PC-9 (cell line): ENCODE results near the gene WSCD2. TPM values are rescaled to one million over a fixed set of nuclear protein-coding genes. Genes with fewer than 3 reads are reported as not detected.

Experiments
- BruUV-seq: library from RNA; stranded (reverse); fragments of 400-500 nt; replicated peaks from 2 replicates; lab custom pipeline; 2021; lab: Mats Ljungman, UMichigan
- CTCF ChIA-PET: fragments of 300-600 bp; sonication (Branson Sonifier 250); formaldehyde crosslinking; loops from one replicate; lab custom pipeline; 2022; ENCODE audit warnings: antibody characterized with exemption; lab: Charles Lee
- POLR2A ChIA-PET: fragments of 300-600 bp; sonication (Branson Sonifier 250); formaldehyde crosslinking; loops from one replicate; lab custom pipeline; 2022; ENCODE audit warnings: antibody characterized with exemption; ENCODE audit not compliant: unreplicated experiment; lab: Charles Lee
- DNase-seq, 2 experiments: peaks; one replicate each; pipeline versions ENCODE4 v3.0.0 to v3.0.0-alpha.2; 2015 to 2022; ENCODE audit warnings: mixed read lengths in 1 of 2
- H2AFZ ChIP-seq: fragments of 200-600 bp; sonication (generic); 2 replicates; pipeline ENCODE4 v1.8.1; 2017; ENCODE audit warnings: antibody characterized with exemption
- H3F3A ChIP-seq: fragments of 200-600 bp; sonication (generic); 2 replicates; pipeline ENCODE4 v1.8.1; 2017; ENCODE audit warnings: antibody characterized with exemption, mild to moderate bottlenecking, low read depth; ENCODE audit not compliant: insufficient read depth
- H3K27ac ChIP-seq: fragments of 200-600 bp; sonication (generic); 2 replicates; pipeline ENCODE4 v1.6.1; 2016; ENCODE audit warnings: mixed run types
- H3K27me3 ChIP-seq: fragments of 200-600 bp; sonication (generic); 2 replicates; pipeline ENCODE4 v1.6.1; 2016; ENCODE audit warnings: low read depth, mixed run types; ENCODE audit not compliant: insufficient read depth
- H3K36me3 ChIP-seq: fragments of 200-600 bp; sonication (generic); 2 replicates; pipeline ENCODE4 v1.6.1; 2016; ENCODE audit warnings: low read depth, mixed run types
- H3K4me1 ChIP-seq: fragments of 200-600 bp; sonication (generic); replicated peaks from 2 replicates; pipeline ENCODE4 v1.6.1; 2016; ENCODE audit warnings: mixed run types; ENCODE audit not compliant: insufficient read depth
- H3K4me2 ChIP-seq: fragments of 200-600 bp; sonication (generic); 2 replicates; pipeline ENCODE4 v1.6.1; 2017; ENCODE audit warnings: mixed run types
- H3K4me3 ChIP-seq: fragments of 200-600 bp; sonication (generic); 2 replicates; pipeline ENCODE4 v1.6.1; 2016; ENCODE audit warnings: mixed run types
- H3K79me2 ChIP-seq: fragments of 200-600 bp; sonication (generic); 2 replicates; pipeline ENCODE4 v1.6.1; 2017; ENCODE audit warnings: low read depth, mixed run types
- H3K9me2 ChIP-seq: fragments of 200-600 bp; sonication (generic); 2 replicates; pipeline ENCODE4 v1.8.1; 2017; ENCODE audit warnings: mild to moderate bottlenecking; ENCODE audit not compliant: insufficient read depth
- H3K9me3 ChIP-seq: fragments of 200-600 bp; sonication (generic); 2 replicates; pipeline ENCODE4 v1.8.1; 2016; ENCODE audit warnings: low read depth; ENCODE audit not compliant: insufficient read depth
- H4K20me1 ChIP-seq: fragments of 200-600 bp; sonication (generic); 2 replicates; pipeline ENCODE4 v1.8.1; 2017; ENCODE audit not compliant: insufficient read depth
- CTCF ChIP-seq: fragments of 200-600 bp; sonication (generic); conservative IDR thresholded peaks from 2 replicates; pipeline ENCODE4 v1.6.1; 2017; ENCODE audit warnings: mixed run types, antibody characterized with exemption, mild to moderate bottlenecking, moderate library complexity
- EZH2 ChIP-seq: fragments of 200-600 bp; sonication (generic); IDR thresholded peaks from 2 replicates; pipeline ENCODE4 v1.8.0; 2017; ENCODE audit warnings: antibody characterized with exemption, low read depth
- intact Hi-C: fragments of 100-400 bp; cut with micrococcal nuclease; formaldehyde crosslinking; loops from one replicate; pipeline ENCODE4 v1.10.0; 2022; ENCODE audit not compliant: unreplicated experiment
- total RNA-seq: library from RNA; stranded (reverse); gene quantifications from 2 replicates; pipeline ENCODE4 v1.2.3, GENCODE V29; 2021

WSCD2 gene
- total RNA-seq, 1 experiment from 2014 or later, result not detected

GRCh38 chr12:108241986-108242703 is 113.1 kb downstream of the WSCD2 start:
- Histone ChIP-seq H3F3A (no peaks in the 10 kb centered on the region), H3K9me3 (no peaks in the 10 kb centered on the region), H3K79me2 (no peaks in the 10 kb centered on the region), H3K27me3 (peaks cover 20% of the 10 kb centered on the region), H3K36me3 (no peaks in the 10 kb centered on the region), H3K27ac (no peak overlapping the region), H2AFZ (no peak overlapping the region), H3K4me3 (no peak overlapping the region), H3K4me2 (no peak overlapping the region), H4K20me1 (no peaks in the 10 kb centered on the region; the same call in 1 of the 2 replicates), H3K4me1 (no peaks in the 10 kb centered on the region), H3K9me2 (no peaks in the 10 kb centered on the region)
- DNase-seq, result no peak
- no TSS peak for BruUV-seq
- ChIA-PET CTCF (no interaction called here), POLR2A (no interaction called here)
- no peak for TF ChIP-seq CTCF
- TF ChIP-seq EZH2, result no peak
- intact Hi-C loops, result no loop called here

- DNase-seq, result no peak
- Histone ChIP-seq H3K4me1 (no peaks in the 10 kb centered on the region), H3K27me3 (peaks cover 24% of the 10 kb centered on the region), H3K9me3 (no peaks in the 10 kb centered on the region), H3K4me2 (no peak overlapping the region), H3K9me2 (no peaks in the 10 kb centered on the region), H3K27ac (no peak overlapping the region), H3K36me3 (no peaks in the 10 kb centered on the region), H3K79me2 (no peaks in the 10 kb centered on the region), H3K4me3 (no peak overlapping the region), H2AFZ (no peak overlapping the region), H4K20me1 (no peaks in the 10 kb centered on the region), H3F3A (no peaks in the 10 kb centered on the region)
- CTCF ChIA-PET, result no interaction called here
- TF ChIP-seq EZH2 (no peak), CTCF (no peak)
- POLR2A ChIA-PET, result no interaction called here
- BruUV-seq, result no TSS peak
- intact Hi-C loops, result no loop called here
These were observed 118.0 kb downstream of the WSCD2 start for GRCh38 chr12:108247130-108247529.

- H3F3A ChIP-seq, result no peaks in the 10 kb centered on the region
- H3K27ac ChIP-seq, result no peak overlapping the region
- peaks cover 26% of the 10 kb centered on the region for H3K27me3 ChIP-seq
- no peak overlapping the region for H2AFZ ChIP-seq
- H3K9me3 ChIP-seq, result no peaks in the 10 kb centered on the region
- intact Hi-C loops, result no loop called here
- H3K4me2 ChIP-seq, result no peak overlapping the region
- POLR2A ChIA-PET, result no interaction called here
- TF ChIP-seq EZH2 (no peak), CTCF (no peak)
- no peaks in the 10 kb centered on the region for H4K20me1 ChIP-seq
- DNase-seq, result no peak
- no peaks in the 10 kb centered on the region for H3K9me2 ChIP-seq
- H3K4me1 ChIP-seq, result no peaks in the 10 kb centered on the region
- no peaks in the 10 kb centered on the region for H3K79me2 ChIP-seq
- no TSS peak for BruUV-seq
- no peaks in the 10 kb centered on the region for H3K36me3 ChIP-seq
- no peak overlapping the region for H3K4me3 ChIP-seq
- CTCF ChIA-PET, result no interaction called here
These were observed 118.9 kb downstream of the WSCD2 start for GRCh38 chr12:108248011-108248410.
